H1 (cell line): ENCODE measurements around the gene GPR171. TPM values are rescaled to one million over a fixed set of nuclear protein-coding genes. Genes with fewer than 3 reads are reported as not detected.

Experiments used
- CTCF ChIA-PET: fragments of 300-600 bp; sonication (Branson Sonifier 250); formaldehyde crosslinking; loops from one replicate; lab custom pipeline; 2021; ENCODE audit not compliant: partially characterized antibody; lab: Charles Lee
- POLR2A ChIA-PET: fragments of 300-600 bp; sonication (Branson Sonifier 250); formaldehyde crosslinking; loops from one replicate; lab custom pipeline; 2021; ENCODE audit warnings: inconsistent platforms; ENCODE audit not compliant: partially characterized antibody; lab: Charles Lee
- DNase-seq, 2 experiments: peaks; one replicate each; pipeline versions ENCODE4 v3.0.0 to v3.0.0-alpha.2; 2010 to 2022; ENCODE audit warnings: low spot score in 2 of 2, low read depth in 1 of 2, mixed read lengths in 1 of 2
- FAIRE-seq: peaks from 2 replicates; lab custom pipeline; 2011; peaks lifted over from hg19 to GRCh38; lab: Jason Lieb, UNC
- H2AFZ ChIP-seq: 2 replicates; pipeline ENCODE4 v1.8.1; 2012; ENCODE audit warnings: low read length, inconsistent platforms
- H2AK5ac ChIP-seq: 2 replicates; pipeline ENCODE4 v1.6.1; 2013; ENCODE audit warnings: low read depth, low read length
- H2BK120ac ChIP-seq: replicated peaks from 2 replicates; pipeline ENCODE3; 2013; ENCODE audit warnings: low read depth, low read length, inconsistent platforms
- H2BK12ac ChIP-seq: 2 replicates; pipeline ENCODE4 v1.6.1; 2013; ENCODE audit warnings: low read depth, low read length
- H2BK15ac ChIP-seq: 2 replicates; pipeline ENCODE4 v1.6.1; 2013; ENCODE audit warnings: low read length
- H2BK20ac ChIP-seq: 2 replicates; pipeline ENCODE4 v1.6.1; 2013; ENCODE audit warnings: low read length
- H2BK5ac ChIP-seq: 2 replicates; pipeline ENCODE4 v1.6.1; 2013; ENCODE audit warnings: low read depth, low read length
- H3K14ac ChIP-seq: 2 replicates; pipeline ENCODE4 v1.6.1; 2013; ENCODE audit warnings: inconsistent platforms; ENCODE audit not compliant: insufficient read length
- H3K18ac ChIP-seq: 2 replicates; pipeline ENCODE4 v1.6.1; 2013; ENCODE audit warnings: low read length; ENCODE audit errors: extremely low read depth
- H3K23ac ChIP-seq: 2 replicates; pipeline ENCODE4 v1.6.1; 2013; ENCODE audit warnings: inconsistent platforms; ENCODE audit not compliant: insufficient read length
- H3K23me2 ChIP-seq: 2 replicates; pipeline ENCODE4 v1.6.1; 2013; ENCODE audit warnings: low read depth, low read length
- H3K27ac ChIP-seq: 2 replicates; pipeline ENCODE4 v1.6.1; 2011; ENCODE audit warnings: low read depth, low read length, inconsistent platforms
- H3K27me3 ChIP-seq, 4 experiments: replicated peaks in 1 of 4; 1 replicate in 1 of 4; 2 replicates in 3 of 4; pipeline versions ENCODE4 v1.6.1 to v1.8.1; 2011 to 2013; ENCODE audit warnings: low read length in 3 of 4, mild to moderate bottlenecking in 3 of 4, inconsistent platforms in 2 of 4, mixed read lengths in 2 of 4, moderate library complexity in 1 of 4; ENCODE audit not compliant: control insufficient read depth in 3 of 4, insufficient read depth in 3 of 4; ENCODE audit errors: extremely low read depth in 1 of 4
- H3K36me3 ChIP-seq, 4 experiments: 2 replicates each; pipeline versions ENCODE4 v1.6.1 to v1.8.1; 2011 to 2013; ENCODE audit warnings: mild to moderate bottlenecking in 4 of 4, low read length in 3 of 4, moderate library complexity in 2 of 4, control low read depth in 1 of 4, inconsistent platforms in 1 of 4; ENCODE audit not compliant: insufficient read depth in 4 of 4, control insufficient read depth in 2 of 4
- H3K4ac ChIP-seq: replicated peaks from 2 replicates; pipeline ENCODE3; 2013; ENCODE audit warnings: low read length, low read depth, mixed read lengths, inconsistent platforms; ENCODE audit not compliant: insufficient read length
- H3K4me1 ChIP-seq, 4 experiments: replicated peaks in 1 of 4; 1 replicate in 1 of 4; 2 replicates in 3 of 4; pipeline versions ENCODE4 v1.6.1 to v1.8.1; 2011 to 2013; ENCODE audit warnings: low read length in 3 of 4, inconsistent platforms in 2 of 4, mixed read lengths in 1 of 4; ENCODE audit not compliant: insufficient read depth in 4 of 4, control insufficient read depth in 3 of 4
- H3K4me2 ChIP-seq, 2 experiments: 2 replicates each; pipeline versions ENCODE4 v1.6.1 to v1.8.1; 2011 to 2013; ENCODE audit warnings: low read depth in 2 of 2, low read length in 2 of 2, control low read depth in 1 of 2, inconsistent platforms in 1 of 2, mild to moderate bottlenecking in 1 of 2; ENCODE audit not compliant: insufficient read depth in 1 of 2
- H3K4me3 ChIP-seq, 4 experiments: fragments of 200-600, 300-600 bp in 1 of 4; sonication (generic), shearing (Covaris generic), sonication (Bioruptor Twin) in 1 of 4; 2 replicates each; pipeline versions ENCODE4 v1.5.1 to v1.8.1; 2011 to 2016; ENCODE audit warnings: low read length in 4 of 4, low read depth in 3 of 4, control low read depth in 2 of 4, inconsistent platforms in 2 of 4, mild to moderate bottlenecking in 2 of 4, mixed read lengths in 1 of 4, moderate library complexity in 1 of 4; ENCODE audit not compliant: insufficient read depth in 2 of 4; ENCODE audit errors: extremely low read depth in 1 of 4
- H3K56ac ChIP-seq: replicated peaks from 2 replicates; pipeline ENCODE3; 2013; ENCODE audit warnings: low read depth, mild to moderate bottlenecking, mixed read lengths, low read length, inconsistent platforms; ENCODE audit not compliant: insufficient read length
- H3K79me1 ChIP-seq: 2 replicates; pipeline ENCODE4 v1.6.1; 2013; ENCODE audit warnings: low read depth, low read length, control low read depth
- H3K79me2 ChIP-seq, 2 experiments: 2 replicates each; pipeline versions ENCODE4 v1.6.1 to v1.8.1; 2012 to 2013; ENCODE audit warnings: low read length in 2 of 2, mild to moderate bottlenecking in 2 of 2, inconsistent platforms in 1 of 2; ENCODE audit not compliant: insufficient read depth in 2 of 2, control insufficient read depth in 1 of 2
- H3K9ac ChIP-seq, 4 experiments: replicated peaks in 1 of 4; 1 replicate in 1 of 4; 2 replicates in 3 of 4; pipeline versions ENCODE4 v1.6.1 to v1.8.1; 2011 to 2013; ENCODE audit warnings: low read depth in 3 of 4, low read length in 3 of 4, control low read depth in 2 of 4, mild to moderate bottlenecking in 2 of 4, moderate library complexity in 2 of 4, inconsistent platforms in 1 of 4; ENCODE audit errors: extremely low read depth in 1 of 4
- H3K9me3 ChIP-seq, 2 experiments: 2 replicates each; pipeline versions ENCODE4 v1.6.1 to v1.8.1; 2012 to 2013; ENCODE audit warnings: mild to moderate bottlenecking in 2 of 2, moderate library complexity in 2 of 2, control low read depth in 1 of 2, inconsistent platforms in 1 of 2, low read depth in 1 of 2, low read length in 1 of 2, mixed read lengths in 1 of 2; ENCODE audit not compliant: insufficient read depth in 2 of 2
- H4K20me1 ChIP-seq, 2 experiments: replicated peaks in 1 of 2; 2 replicates each; pipeline versions ENCODE3 to v1.8.1; 2011 to 2013; ENCODE audit warnings: inconsistent platforms in 2 of 2, low read length in 2 of 2, mild to moderate bottlenecking in 1 of 2; ENCODE audit not compliant: insufficient read depth in 2 of 2, control insufficient read depth in 1 of 2
- H4K5ac ChIP-seq: 2 replicates; pipeline ENCODE4 v1.6.1; 2013; ENCODE audit warnings: low read length, low read depth, mixed read lengths, inconsistent platforms; ENCODE audit not compliant: insufficient read length
- H4K8ac ChIP-seq: 2 replicates; pipeline ENCODE4 v1.8.0; 2013; ENCODE audit warnings: mild to moderate bottlenecking, moderate library complexity, low read length, inconsistent platforms; ENCODE audit not compliant: insufficient read depth; ENCODE audit errors: extremely low read depth
- H4K91ac ChIP-seq: replicated peaks from 2 replicates; pipeline ENCODE3; 2013; ENCODE audit warnings: low read length, mixed read lengths, inconsistent platforms; ENCODE audit not compliant: insufficient read length
- ASH2L ChIP-seq: fragments of 200-600, 300-600 bp; sonication (generic); IDR thresholded peaks from one replicate; pipeline ENCODE4 v1.7.1; 2017; ENCODE audit warnings: low read length
- BACH1 ChIP-seq: IDR thresholded peaks from 2 replicates; pipeline ENCODE4 v1.6.1; 2012; ENCODE audit warnings: low read length, improper control_type of control experiment
- BRCA1 ChIP-seq: IDR thresholded peaks from 2 replicates; pipeline ENCODE4 v1.6.1; 2012; ENCODE audit warnings: low read depth, low read length, improper control_type of control experiment
- E2F6 ChIP-seq: IDR thresholded peaks from 2 replicates; pipeline ENCODE4 v1.6.1; 2012; ENCODE audit warnings: inconsistent platforms
- EP300 ChIP-seq, 2 experiments: IDR thresholded peaks; 1 replicate in 1 of 2; 2 replicates in 1 of 2; pipeline ENCODE4 v1.6.1; 2011 to 2012; ENCODE audit warnings: low read depth in 2 of 2, low read length in 2 of 2, mild to moderate bottlenecking in 2 of 2, borderline replicate concordance in 1 of 2, inconsistent platforms in 1 of 2, moderate library complexity in 1 of 2
- KDM1A ChIP-seq: fragments of 200-600, 300-600 bp; sonication (generic); IDR thresholded peaks from 2 replicates; pipeline ENCODE4 v1.7.1; 2016; ENCODE audit warnings: mild to moderate bottlenecking, low read length, borderline replicate concordance
- KDM5A ChIP-seq: fragments of 200-600 bp; IDR thresholded peaks from 2 replicates; pipeline ENCODE4 v1.7.1; 2012; ENCODE audit warnings: mild to moderate bottlenecking, low read length, inconsistent platforms, mixed read lengths
- RBBP5 ChIP-seq: IDR thresholded peaks from 2 replicates; pipeline ENCODE4 v1.7.1; 2012; ENCODE audit warnings: low read depth, mild to moderate bottlenecking, inconsistent platforms, low read length, moderate library complexity, borderline replicate concordance
- SIRT6 ChIP-seq: IDR thresholded peaks from one replicate; pipeline ENCODE4 v1.7.1; 2012; ENCODE audit warnings: low read length, inconsistent platforms
- SIX5 ChIP-seq: IDR thresholded peaks from 2 replicates; pipeline ENCODE4 v1.6.1; 2011; ENCODE audit warnings: mild to moderate bottlenecking, low read depth, low read length
- TAF1 ChIP-seq: IDR thresholded peaks from 2 replicates; pipeline ENCODE4 v1.6.1; 2011; ENCODE audit warnings: mild to moderate bottlenecking, low read depth, low read length
- TBP ChIP-seq: IDR thresholded peaks from 2 replicates; pipeline ENCODE4 v1.6.1; 2011; ENCODE audit warnings: low read depth, low read length, improper control_type of control experiment
- WGBS, 2 experiments: shearing (Covaris generic) in 1 of 2; methylation state at CpG; one replicate each; pipeline versions ENCODE4 v1.1.6 to v1.1.7; 2013 to 2015; ENCODE audit warnings: low lambda C conversion rate in 2 of 2, mixed read lengths in 2 of 2, inconsistent platforms in 1 of 2, low coverage in 1 of 2, missing lambda C conversion rate in 1 of 2; ENCODE audit not compliant: insufficient replicate concordance in 2 of 2, insufficient coverage in 1 of 2, insufficient read length in 1 of 2; ENCODE audit errors: extremely low coverage in 1 of 2, missing lambda C conversion rate in 1 of 2; 5-methylcytosine and 5-hydroxymethylcytosine counted together
- polyA plus RNA-seq, 7 experiments: library from polyadenylated mRNA; depleted of rRNA in 3 of 7; stranded (reverse) in 5 of 7; unstranded in 2 of 7; fragments of >200 nt in 5 of 7; fragments of 200-250 nt in 2 of 7; gene quantifications; 1 replicate in 5 of 7; 2 replicates in 1 of 7; 4 replicates in 1 of 7; pipeline versions ENCODE4 v1.2.1 to v1.2.3, GENCODE V29; 2011 to 2013; ENCODE audit warnings: missing spikeins in 2 of 7, mixed read lengths in 2 of 7
- total RNA-seq: library from RNA; stranded (reverse); fragmentation: NEBNext Ultra II Directional; extraction: Animal tissue kit (Norgen Biotek cat#: 25700); gene quantifications from 2 replicates; pipeline ENCODE4 v1.2.1, GENCODE V29; 2021

GPR171 gene
- total and polyA plus RNA-seq, 2 of the 8 experiments (the other 6 are each of a cell fraction or from before 2014, with no cell fraction given): not detected

- H3K23ac ChIP-seq: no peak overlapping the region
- H3K79me2 ChIP-seq: no peaks in the 10 kb centered on the region
- no peak for FAIRE-seq
- no peak overlapping the region; a peak in 1 of 7 replicates for H3K9ac ChIP-seq
- no peaks in the 10 kb centered on the region for H3K23me2 ChIP-seq
- no peak overlapping the region for H3K4me3 ChIP-seq
- H2BK15ac ChIP-seq: no peak overlapping the region
- no peaks in the 10 kb centered on the region for H3K27me3 ChIP-seq
- no peaks in the 10 kb centered on the region for H3K79me1 ChIP-seq
- H3K36me3 ChIP-seq: no peaks in the 10 kb centered on the region
- H3K9me3 ChIP-seq: no peaks in the 10 kb centered on the region
- no peak overlapping the region for H3K4me2 ChIP-seq
- no peak overlapping the region for H2BK5ac ChIP-seq
- H3K18ac ChIP-seq: no peak overlapping the region
- H3K27ac ChIP-seq: no peak overlapping the region
- H3K56ac ChIP-seq: no peak overlapping the region
- no peak overlapping the region for H3K4ac ChIP-seq
- H3K4me1 ChIP-seq: peaks cover 0 to 19% (median 11%) of the 10 kb centered on the region in 4 experiments; a peak in 3 of 7 replicates
- CTCF ChIA-PET: interaction anchor here (0.6 to 1.8 kb wide), 7 partner anchors 18 to 94 kb away, joined by 3 to 6 read pairs (median 4); partner anchors contain the start of gene GPR87
- H2AFZ ChIP-seq: no peak overlapping the region
- H2BK120ac ChIP-seq: no peak overlapping the region
- WGBS, 2 experiments: 82% methylated on average over 4 of the region's 4 CpGs; no CpG with 5 or more reads in 1 of the 2 experiments
- TF ChIP-seq SIX5 (no peak), TBP (no peak), KDM5A (no peak), KDM1A (no peak), E2F6 (no peak), TAF1 (no peak), ASH2L (no peak), SIRT6 (no peak), EP300 (IDR thresholded peaks at IDR 0.05; ENCODE audit: borderline replicate concordance in 1 of 2, low read depth in 2 of 2, low read length in 2 of 2) (no peak), RBBP5 (no peak), BACH1 (no peak), BRCA1 (no peak)
- TF ChIP-seq, all 59 proteins: peak for 0
- no peak overlapping the region for H2AK5ac ChIP-seq
- H4K5ac ChIP-seq: no peak overlapping the region
- H4K91ac ChIP-seq: no peak overlapping the region
- no peak overlapping the region for H2BK20ac ChIP-seq
- POLR2A ChIA-PET: no interaction called here
- DNase-seq: no peak
- no peak overlapping the region for H3K14ac ChIP-seq
- no peak overlapping the region for H2BK12ac ChIP-seq
- no peaks in the 10 kb centered on the region for H4K20me1 ChIP-seq
- H4K8ac ChIP-seq: no peak overlapping the region
These were observed 30.0 kb upstream of the GPR171 start for GRCh38 chr3:151232991-151233390.
